ENCODE data around the gene AGPAT2.

The AGPAT2 gene

DNA sequence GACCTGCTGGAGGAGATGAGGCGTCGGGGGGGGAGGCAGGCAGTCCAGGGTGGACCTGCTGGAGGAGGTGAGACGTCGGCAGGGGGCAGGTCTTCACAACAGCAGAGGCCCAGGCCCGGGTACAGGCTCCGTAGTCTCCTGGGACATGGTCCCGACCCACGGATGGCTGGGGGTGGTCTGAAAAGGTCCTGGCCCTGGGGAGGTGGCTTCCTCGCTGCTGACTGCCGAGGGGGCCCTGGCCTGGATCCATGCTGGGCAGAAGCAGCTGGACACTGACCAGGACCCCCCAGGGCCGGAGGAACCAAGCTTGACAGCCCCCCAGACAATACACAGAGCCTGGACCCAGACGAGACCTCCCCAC lies 16.0 kb downstream of the AGPAT2 start:
- H3K9me3 ChIP-seq (ENCODE audit: control insufficient read depth, insufficient read depth, low read depth, low read length): no peaks in the 10 kb centered on the region
- no peak overlapping the region for H3K4me3 ChIP-seq (ENCODE audit: low read depth, low read length)
- no peak for TF ChIP-seq ZNF768 (tag by site-specific recombination; IDR thresholded peaks at IDR 0.05)
- no peak for TF ChIP-seq SCRT2 (tag by site-specific recombination; IDR thresholded peaks at IDR 0.05)
- TF ChIP-seq YY2 (tag by site-specific recombination; IDR thresholded peaks at IDR 0.05): no peak
- TF ChIP-seq ZNF621 (tag by site-specific recombination; IDR thresholded peaks at IDR 0.05): no peak
- TF ChIP-seq ZBTB17 (tag by site-specific recombination; IDR thresholded peaks at IDR 0.05): no peak
- no peak for TF ChIP-seq ZNF785 (tag by site-specific recombination; IDR thresholded peaks at IDR 0.05)
- no peak for TF ChIP-seq ZFP3 (tag by site-specific recombination; IDR thresholded peaks at IDR 0.05; ENCODE audit: low read depth)
- TF ChIP-seq ZNF76 (tag by site-specific recombination; IDR thresholded peaks at IDR 0.05; ENCODE audit: borderline replicate concordance, low read depth): no peak
- no peak for TF ChIP-seq ZNF2 (tag by site-specific recombination; IDR thresholded peaks at IDR 0.05)
- no peak for TF ChIP-seq ZNF404 (tag by site-specific recombination; IDR thresholded peaks at IDR 0.05)
- TF ChIP-seq KLF16 (tag by site-specific recombination; IDR thresholded peaks at IDR 0.05): no peak
- no peak for TF ChIP-seq ZNF510 (tag by site-specific recombination; IDR thresholded peaks at IDR 0.05; ENCODE audit: insufficient replicate concordance)
- TF ChIP-seq GLIS1 (tag by site-specific recombination; IDR thresholded peaks at IDR 0.05): no peak
- no peak for TF ChIP-seq ZNF366 (tag by site-specific recombination; conservative IDR thresholded peaks at IDR 0.05)
- TF ChIP-seq ZBTB44 (tag by site-specific recombination; IDR thresholded peaks at IDR 0.05): no peak
- TF ChIP-seq YY1 (tag by site-specific recombination; IDR thresholded peaks at IDR 0.05): no peak
- no peak for TF ChIP-seq ZBTB8A (tag by site-specific recombination; IDR thresholded peaks at IDR 0.05)
- TF ChIP-seq ZNF16 (tag by site-specific recombination; IDR thresholded peaks at IDR 0.05; ENCODE audit: low read depth): no peak
- no peak for TF ChIP-seq ZNF362 (tag by site-specific recombination; IDR thresholded peaks at IDR 0.05)
- TF ChIP-seq ZNF514 (tag by site-specific recombination; IDR thresholded peaks at IDR 0.05): no peak
- H3K27ac ChIP-seq (ENCODE audit: extremely low read depth, low read depth, low read length): no peak overlapping the region
- peaks cover 0 to 16% of the 10 kb centered on the region in 2 experiments; a peak in 1 of 3 replicates for H3K36me3 ChIP-seq (ENCODE audit: control insufficient read depth in 2 of 2, insufficient read depth in 1 of 2, low read length in 2 of 2)
- POLR2A ChIA-PET: interaction anchor here (0.7 to 2.5 kb wide), 9 partner anchors 9 to 530 kb away, joined by 3 to 18 read pairs (median 4); partner anchors contain the start of genes AGPAT2 and TPRN
- H3K4me1 ChIP-seq (ENCODE audit: control insufficient read depth, insufficient read depth, low read length): no peaks in the 10 kb centered on the region
- CTCF ChIA-PET: interaction anchor here (0.5 to 3.4 kb wide), 32 partner anchors 11 to 1025 kb away, joined by 3 to 60 read pairs (median 6); partner anchors contain the start of gene AGPAT2

- H3K4me3 ChIP-seq (ENCODE audit: low read depth, low read length): no peak overlapping the region
- peaks cover 0 to 11% of the 10 kb centered on the region in 2 experiments; a peak in 1 of 3 replicates for H3K36me3 ChIP-seq (ENCODE audit: control insufficient read depth in 2 of 2, insufficient read depth in 1 of 2, low read length in 2 of 2)
- H3K4me1 ChIP-seq (ENCODE audit: control insufficient read depth, insufficient read depth, low read length): no peaks in the 10 kb centered on the region
- no peak overlapping the region for H3K27ac ChIP-seq (ENCODE audit: extremely low read depth, low read depth, low read length)
- H3K9me3 ChIP-seq (ENCODE audit: control insufficient read depth, insufficient read depth, low read depth, low read length): no peaks in the 10 kb centered on the region
- ChIA-PET CTCF (interaction anchor here (0.6 to 3.4 kb wide), 17 partner anchors 11 to 403 kb away, joined by 3 to 60 read pairs (median 6); partner anchors contain the start of gene AGPAT2), POLR2A (interaction anchor here (0.6 to 2.5 kb wide), 7 partner anchors 9 to 57 kb away, joined by 3 to 18 read pairs (median 5); partner anchors contain the start of gene AGPAT2)
- TF ChIP-seq ZBTB11 (tag by site-specific recombination; conservative IDR thresholded peaks at IDR 0.05; ENCODE audit: low read depth) (no peak), ZNF362 (tag by site-specific recombination; IDR thresholded peaks at IDR 0.05) (no peak), ZBTB21 (tag by site-specific recombination; IDR thresholded peaks at IDR 0.05) (no peak), ZNF510 (tag by site-specific recombination; IDR thresholded peaks at IDR 0.05; ENCODE audit: insufficient replicate concordance) (no peak), ZNF114 (tag by site-specific recombination; IDR thresholded peaks at IDR 0.05) (no peak), ZNF621 (tag by site-specific recombination; IDR thresholded peaks at IDR 0.05) (no peak), ZFHX2 (tag by site-specific recombination; conservative IDR thresholded peaks at IDR 0.05) (0 out of 2 replicates have a peak, but pooled peaks have one; percentile 13), SETDB1 (IDR thresholded peaks at IDR 0.05; ENCODE audit: insufficient read length, low read length) (no peak), BCL11B (tag by site-specific recombination; IDR thresholded peaks at IDR 0.05; ENCODE audit: low read depth) (0 out of 2 replicates have a peak, but pooled peaks have one; percentile 24), ZNF302 (tag by site-specific recombination; IDR thresholded peaks at IDR 0.05; ENCODE audit: low read depth) (no peak)
These were observed 16.5 kb downstream of the AGPAT2 start for GRCh38 chr9:136670576-136671253.
